Measurements from ENCODE around the gene RHBDD3.

RHBDD3 gene

DNA sequence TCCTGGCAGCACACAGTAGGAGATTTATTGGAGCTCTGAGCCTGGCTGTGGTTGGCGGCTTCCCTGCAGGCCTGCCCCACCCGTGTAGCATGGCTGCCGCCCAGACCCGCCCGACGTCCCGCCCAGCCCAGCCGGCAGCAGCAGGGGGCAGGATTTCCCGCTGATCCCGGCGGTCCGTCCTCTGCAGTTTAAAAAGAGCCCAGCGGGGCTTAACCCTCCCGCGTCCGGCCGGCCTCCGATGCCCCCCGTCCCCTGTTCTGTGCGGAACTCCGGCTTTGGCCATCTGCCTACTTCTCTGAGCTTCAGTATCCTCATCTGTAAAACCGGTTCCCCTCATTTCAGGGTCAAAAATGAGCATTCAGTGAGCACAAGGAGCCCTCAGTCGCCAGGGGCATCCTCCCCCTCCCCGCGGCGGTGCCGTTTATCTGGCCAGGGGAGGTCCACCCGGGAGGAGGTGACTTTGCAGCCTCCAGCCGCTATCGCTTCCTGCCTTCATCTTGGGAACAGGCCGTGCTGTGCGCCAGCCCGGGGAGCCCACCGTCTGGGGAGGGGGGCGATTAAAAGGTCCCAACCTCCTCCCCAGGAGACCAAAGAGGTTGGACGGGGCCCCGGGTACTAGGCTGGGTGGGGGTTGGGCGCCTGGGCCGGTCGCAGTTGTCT lies 38.5 kb upstream of the RHBDD3 start, which contains the start of gene GAS2L1:
Gene GAS2L1, plus strand, starts transcription at position 476 of the 660 bp plus-strand sequence. CDS start 1,456 bp downstream, outside the sequence.
- DNase-seq (ENCODE audit: low spot score): peak; percentile 50

DNA sequence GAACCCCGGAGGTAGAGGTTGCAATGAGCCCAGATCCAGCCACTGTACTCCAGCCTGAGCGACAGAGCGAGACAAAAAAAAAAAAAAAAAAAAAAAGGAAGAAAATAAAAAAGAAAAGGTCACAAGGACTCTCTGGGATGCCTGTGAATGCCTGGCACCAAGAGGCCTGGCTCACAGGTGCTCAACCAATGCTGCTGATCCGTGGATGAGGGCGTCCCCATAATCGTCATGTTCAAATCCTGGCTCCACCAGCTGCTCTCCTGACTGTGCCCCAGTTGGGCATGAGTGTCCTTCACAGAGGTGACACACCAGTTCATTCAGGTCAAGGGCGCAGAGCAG lies 38.0 kb upstream of the RHBDD3 start:
- DNase-seq (ENCODE audit: low spot score): no peak

DNA sequence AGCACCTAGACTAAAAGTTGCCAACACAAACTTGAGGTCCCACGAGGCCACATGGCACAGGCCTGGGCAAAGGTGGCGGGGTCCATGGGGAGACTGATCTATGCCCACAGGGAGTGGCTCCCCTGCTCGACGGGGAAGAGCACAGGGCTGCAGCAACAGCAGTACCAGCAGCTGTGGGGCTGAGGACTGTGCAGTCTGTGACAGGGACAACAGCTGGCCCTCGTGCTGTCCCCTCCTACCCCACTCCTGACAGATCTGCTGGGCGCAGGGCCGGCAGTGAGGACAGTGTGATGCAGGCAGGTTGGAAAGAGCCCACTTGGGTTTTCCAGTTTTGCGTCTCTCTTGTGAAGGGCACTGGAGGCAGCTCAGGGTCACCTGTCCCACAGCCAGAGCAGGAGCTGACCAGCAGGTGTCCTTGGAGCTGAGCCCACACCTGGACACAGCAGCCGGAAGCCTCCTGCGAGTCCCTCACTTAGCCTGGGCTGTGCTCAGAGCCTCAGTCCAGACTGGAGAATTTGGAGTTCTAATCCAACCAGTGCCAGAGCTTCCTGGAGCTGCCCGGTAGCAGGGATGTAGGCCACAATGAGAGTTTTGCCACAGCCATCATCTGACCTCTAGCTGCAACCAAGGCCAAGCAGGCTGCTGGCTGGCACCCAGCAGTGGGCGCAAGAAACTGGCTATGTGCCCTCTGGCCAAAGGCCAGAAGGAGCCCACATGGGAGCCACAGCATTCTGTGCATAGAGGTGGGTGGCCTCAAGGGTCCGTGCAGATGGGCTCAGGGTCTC lies 35.1 kb upstream of the RHBDD3 start:
- peak; percentile 56 for DNase-seq (ENCODE audit: low spot score)

GRCh38 chr22:29302402-29302680 lies 34.6 kb upstream of the RHBDD3 start:
- peak; percentile 60 for DNase-seq (ENCODE audit: low spot score)

- no peak for DNase-seq (ENCODE audit: low spot score)
These were observed 34.1 kb upstream of the RHBDD3 start for GRCh38 chr22:29301716-29302401.

DNA sequence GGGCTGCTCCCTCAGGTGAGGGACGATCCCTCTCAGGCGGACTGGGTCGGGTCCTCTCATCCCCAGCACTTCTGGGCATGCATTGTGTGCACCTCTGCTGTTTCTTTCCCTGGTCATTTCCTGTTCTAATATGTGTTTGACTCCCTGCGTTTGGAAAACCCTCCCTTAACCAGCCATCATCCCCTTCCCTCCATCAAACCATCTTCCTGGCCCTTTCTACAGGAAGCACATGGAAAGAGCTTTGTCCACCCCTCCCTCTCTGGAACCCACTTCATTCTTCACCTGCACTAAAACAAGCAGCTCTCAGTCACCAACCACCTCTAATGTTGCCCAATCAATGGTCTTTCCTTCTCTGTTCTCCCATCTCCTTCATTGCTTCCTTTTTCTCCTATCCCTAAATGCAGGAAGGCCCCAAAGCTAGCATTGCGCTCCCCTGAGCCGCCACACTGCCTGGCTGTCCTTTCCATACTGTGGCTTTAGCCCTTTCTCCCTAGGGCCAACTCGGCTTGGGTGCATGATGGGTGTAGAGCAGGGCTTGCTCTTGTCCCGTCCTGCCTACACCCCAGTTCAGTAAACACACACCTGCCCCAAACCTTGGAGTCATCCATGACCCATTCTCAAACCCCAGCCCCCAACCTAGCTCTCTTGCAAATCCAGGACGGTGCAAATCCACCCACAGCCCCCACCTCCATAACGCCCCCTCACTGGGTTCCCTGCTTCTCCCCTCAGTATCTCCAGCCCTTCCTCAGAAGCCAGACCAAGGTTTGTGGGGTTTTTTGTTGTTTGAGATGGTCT lies 33.2 kb upstream of the RHBDD3 start:
- no peak for DNase-seq (ENCODE audit: low spot score)

- no peak for DNase-seq (ENCODE audit: low spot score)
These were observed 32.7 kb upstream of the RHBDD3 start for GRCh38 chr22:29300467-29300806.

DNA sequence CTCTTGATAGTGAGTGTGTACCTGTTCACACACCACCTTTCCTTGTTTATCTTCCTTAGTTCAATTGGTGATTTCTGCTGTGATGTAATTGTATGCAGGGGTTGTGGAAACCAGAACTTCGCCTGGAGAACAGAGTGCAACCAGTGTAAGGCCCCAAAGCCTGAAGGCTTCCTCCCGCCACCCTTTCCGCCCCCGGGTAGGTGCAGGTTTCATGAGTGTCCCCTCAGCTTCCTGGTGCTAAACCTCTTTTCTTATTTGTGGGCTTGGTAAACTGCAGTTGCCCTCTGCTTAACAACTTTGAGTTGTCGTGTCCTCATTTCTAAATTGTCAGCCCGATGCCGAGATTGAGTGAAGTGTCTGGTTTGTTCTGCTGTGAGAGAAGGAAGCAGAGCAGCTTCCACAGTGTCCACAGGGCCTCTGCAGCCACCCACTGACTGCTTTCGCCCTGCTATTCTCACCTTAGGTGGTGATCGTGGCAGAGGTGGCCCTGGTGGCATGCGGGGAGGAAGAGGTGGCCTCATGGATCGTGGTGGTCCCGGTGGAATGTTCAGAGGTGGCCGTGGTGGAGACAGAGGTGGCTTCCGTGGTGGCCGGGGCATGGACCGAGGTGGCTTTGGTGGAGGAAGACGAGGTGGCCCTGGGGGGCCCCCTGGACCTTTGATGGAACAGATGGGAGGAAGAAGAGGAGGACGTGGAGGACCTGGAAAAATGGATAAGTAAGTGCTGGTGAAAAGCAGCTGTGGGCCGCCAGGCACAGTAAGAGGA lies 31.5 kb upstream of the RHBDD3 start:
- no peak for DNase-seq (ENCODE audit: low spot score)

DNA sequence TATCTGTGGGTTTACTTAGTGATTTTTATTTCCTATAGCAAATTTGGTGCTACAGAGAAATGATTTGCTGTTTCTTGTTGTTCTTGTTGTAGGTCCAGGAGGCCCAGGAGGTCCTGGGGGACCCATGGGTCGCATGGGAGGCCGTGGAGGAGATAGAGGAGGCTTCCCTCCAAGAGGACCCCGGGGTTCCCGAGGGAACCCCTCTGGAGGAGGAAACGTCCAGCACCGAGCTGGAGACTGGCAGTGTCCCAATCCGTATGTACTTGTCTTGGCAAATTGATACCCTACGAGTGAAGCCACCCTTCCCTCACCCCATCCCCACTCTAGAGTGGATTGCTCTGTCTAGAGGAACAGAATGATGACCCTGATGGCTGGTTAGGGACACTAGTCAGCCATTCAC lies 30.9 kb upstream of the RHBDD3 start:
- no peak for DNase-seq (ENCODE audit: low spot score)

DNA sequence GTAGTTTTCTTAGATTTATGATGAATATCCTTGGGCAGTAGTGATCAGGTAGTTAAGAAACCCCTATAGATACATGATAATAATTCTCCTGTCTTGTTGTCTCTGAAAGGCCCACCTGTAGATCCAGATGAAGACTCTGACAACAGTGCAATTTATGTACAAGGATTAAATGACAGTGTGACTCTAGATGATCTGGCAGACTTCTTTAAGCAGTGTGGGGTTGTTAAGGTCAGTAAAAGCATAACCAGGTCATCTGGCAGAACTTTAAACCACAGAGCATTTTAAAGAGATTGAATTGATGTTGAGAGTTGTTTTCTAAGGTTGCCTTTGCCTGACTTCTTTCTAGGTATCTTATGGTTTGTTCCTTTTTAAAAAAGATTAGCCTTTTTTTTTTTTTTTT lies 24.6 kb upstream of the RHBDD3 start:
- no peak for DNase-seq (ENCODE audit: low spot score)

DNA sequence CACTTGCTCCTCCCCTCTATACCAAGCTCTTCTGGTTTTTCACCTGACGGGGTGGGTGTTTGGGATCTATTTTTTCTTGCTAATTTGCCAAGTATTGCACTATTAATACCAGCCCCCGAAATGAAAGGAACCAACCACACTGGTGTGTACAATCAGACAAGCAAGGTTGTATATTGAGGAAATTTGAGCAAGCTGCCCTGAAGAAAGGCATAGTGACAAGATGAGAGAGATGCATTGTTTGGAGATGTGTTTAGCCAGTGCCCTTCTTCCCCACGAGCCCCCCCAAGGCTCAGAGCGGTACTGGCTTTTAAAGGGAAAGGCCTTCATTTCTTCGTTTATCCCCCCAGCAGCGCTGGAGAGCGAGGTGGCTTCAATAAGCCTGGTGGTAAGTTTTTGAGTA lies 23.4 kb upstream of the RHBDD3 start:
- peak; percentile 72 for DNase-seq (ENCODE audit: low spot score)

- DNase-seq (ENCODE audit: low spot score): no peak
These were observed 22.3 kb upstream of the RHBDD3 start for GRCh38 chr22:29290061-29290460.

GRCh38 chr22:29288837-29289236 lies 21.1 kb upstream of the RHBDD3 start:
- DNase-seq (ENCODE audit: low spot score): no peak

DNA sequence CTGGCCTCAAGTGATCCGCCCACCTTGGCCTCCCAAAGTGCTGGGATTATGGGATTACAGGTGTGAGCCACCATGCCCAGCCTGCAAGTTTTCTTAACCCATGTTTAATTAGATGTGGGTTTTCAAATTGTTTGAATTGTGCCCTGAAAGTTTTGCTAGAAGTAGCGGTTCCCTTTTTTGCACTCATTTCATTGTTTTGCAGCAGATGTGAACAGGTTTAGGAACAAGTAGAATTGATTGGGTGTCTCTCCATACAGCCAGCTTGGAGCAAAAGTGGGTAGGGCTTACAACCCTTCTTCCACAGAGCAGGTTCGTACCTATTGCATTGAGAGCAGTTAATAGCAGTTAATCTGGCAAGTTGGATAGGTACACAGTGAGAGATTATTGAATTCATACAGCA lies 16.4 kb upstream of the RHBDD3 start:
- no peak for DNase-seq (ENCODE audit: low spot score)

DNA sequence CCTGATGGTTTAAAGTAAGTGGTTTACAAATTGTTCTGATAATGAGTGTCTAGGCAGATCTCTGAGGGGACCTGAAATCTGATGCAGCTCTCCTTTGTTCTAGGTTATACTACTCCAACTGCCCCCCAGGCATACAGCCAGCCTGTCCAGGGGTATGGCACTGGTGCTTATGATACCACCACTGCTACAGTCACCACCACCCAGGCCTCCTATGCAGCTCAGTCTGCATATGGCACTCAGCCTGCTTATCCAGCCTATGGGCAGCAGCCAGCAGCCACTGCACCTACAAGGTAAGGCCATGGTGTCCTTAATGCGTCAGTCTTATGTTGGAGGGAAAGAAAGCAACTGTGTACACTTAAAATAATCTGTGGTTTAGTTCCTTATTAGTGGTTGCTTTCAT lies 10.1 kb upstream of the RHBDD3 start:
- no peak for DNase-seq (ENCODE audit: low spot score)

- no peak for DNase-seq (ENCODE audit: low spot score)
These were observed 8.2 kb upstream of the RHBDD3 start for GRCh38 chr22:29275819-29276565.

GRCh38 chr22:29275167-29275566 lies 7.4 kb upstream of the RHBDD3 start:
- no peak for DNase-seq (ENCODE audit: low spot score)

DNA sequence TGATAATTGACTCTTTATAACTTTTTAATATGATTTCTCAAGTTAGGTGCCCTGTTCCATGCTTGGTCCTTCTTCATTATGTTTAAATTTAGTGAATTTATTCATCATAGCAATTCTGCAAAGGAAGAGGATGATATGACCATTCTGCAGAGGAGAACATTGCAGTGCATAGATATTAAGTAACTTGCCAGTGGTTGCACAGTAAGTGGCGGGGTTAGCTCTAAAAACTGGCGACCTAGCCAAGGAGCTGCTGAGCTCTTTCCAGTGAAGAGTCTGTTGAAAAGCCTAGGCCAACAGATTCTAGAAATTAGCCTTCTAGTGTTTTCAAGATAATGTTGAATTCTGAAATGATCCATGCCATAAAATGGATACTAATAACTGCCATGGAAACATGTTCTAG lies 4.8 kb upstream of the RHBDD3 start:
- DNase-seq (ENCODE audit: low spot score): no peak

GRCh38 chr22:29270475-29271271 lies 2.9 kb upstream of the RHBDD3 start:
- DNase-seq (ENCODE audit: low spot score): peak; percentile 37

DNA sequence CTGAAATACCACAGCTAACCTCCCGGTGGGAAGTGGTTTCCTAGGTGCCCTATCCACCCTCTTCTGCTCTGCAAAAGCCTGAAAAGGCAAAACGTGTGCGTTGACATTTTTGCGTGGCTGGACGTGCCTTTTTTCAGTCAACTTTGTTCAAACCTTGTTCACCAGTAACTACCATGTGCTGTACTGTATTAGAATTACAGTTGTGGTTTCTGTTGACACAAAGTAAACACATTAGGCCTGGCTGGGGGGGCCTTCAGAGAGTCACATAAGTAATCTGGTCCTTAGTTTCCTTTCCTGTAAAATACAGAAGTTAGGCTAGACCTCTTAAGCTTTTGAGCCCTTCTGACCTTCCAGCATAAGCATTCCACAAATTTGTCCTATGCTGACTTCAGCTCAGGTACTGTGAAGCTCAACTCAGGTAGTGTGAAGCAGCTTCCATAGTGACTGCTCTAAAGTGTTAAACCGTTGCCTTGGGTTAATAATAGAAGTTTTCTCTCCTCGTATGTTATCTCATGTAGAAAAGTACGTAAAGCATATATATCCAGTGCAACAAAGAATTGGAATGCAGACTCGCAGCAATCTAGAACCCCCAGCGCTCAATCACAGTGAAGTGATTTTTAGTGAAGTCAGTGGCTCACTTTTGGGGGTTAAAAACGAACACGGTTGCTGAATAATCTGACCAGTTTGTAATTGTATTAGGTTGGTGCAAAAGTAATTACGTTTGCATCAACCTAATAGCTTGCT lies 2.1 kb upstream of the RHBDD3 start:
- peak; percentile 35 for DNase-seq (ENCODE audit: low spot score)

Measured in pons (tissue), 1 donor.